WTC11 (cell line): ENCODE data around the gene WDHD1. TPM values are rescaled to one million over a fixed set of nuclear protein-coding genes. Genes with fewer than 3 reads are reported as not detected.

Source experiments
- ATAC-seq: fragments of 200-7000 bp; cut with Tn5 transposase; 2 replicates; pipeline ENCODE4 v1.10.0; 2021; ENCODE audit warnings: mild to moderate bottlenecking, moderate library complexity
- CTCF ChIA-PET: fragments of 300-600 bp; sonication (Branson Sonifier 250); formaldehyde crosslinking; loops from one replicate; lab custom pipeline; 2021; ENCODE audit warnings: antibody characterized with exemption; lab: Charles Lee
- POLR2A ChIA-PET: fragments of 350-600 bp; sonication (Branson Sonifier 250); formaldehyde crosslinking; loops from one replicate; lab custom pipeline; 2021; ENCODE audit warnings: antibody characterized with exemption; lab: Charles Lee
- DNase-seq: peaks from one replicate; pipeline ENCODE4 v3.0.0; 2021; ENCODE audit warnings: low spot score
- H3K27ac Mint-ChIP-seq: 2 replicates; pipeline ENCODE4 v1.8.0; 2021; ENCODE audit warnings: mixed read lengths
- H3K27me3 Mint-ChIP-seq: 2 replicates; pipeline ENCODE4 v1.8.0; 2021; ENCODE audit warnings: low read depth, mild to moderate bottlenecking, moderate library complexity, mixed read lengths
- H3K36me3 Mint-ChIP-seq: 2 replicates; pipeline ENCODE4 v1.8.0; 2021; ENCODE audit warnings: mixed read lengths
- H3K4me1 Mint-ChIP-seq: 2 replicates; pipeline ENCODE4 v1.8.0; 2022; ENCODE audit warnings: mixed read lengths
- H3K4me3 Mint-ChIP-seq: 2 replicates; pipeline ENCODE4 v1.8.0; 2021; ENCODE audit warnings: mild to moderate bottlenecking, moderate library complexity, mixed read lengths
- H3K9me3 Mint-ChIP-seq: 2 replicates; pipeline ENCODE4 v1.8.0; 2021; ENCODE audit warnings: mixed read lengths
- ATF6 ChIP-seq: sonication (generic); formaldehyde crosslinking; IDR thresholded peaks from 2 replicates; pipeline ENCODE4 v1.8.1; 2023; ENCODE audit warnings: mild to moderate bottlenecking, missing genetic modification reagents
- CREB1 ChIP-seq: sonication (generic); formaldehyde crosslinking; IDR thresholded peaks from 2 replicates; pipeline ENCODE4 v1.8.0; 2023; ENCODE audit warnings: mild to moderate bottlenecking, missing genetic modification reagents
- ESRRA ChIP-seq: sonication (generic); formaldehyde crosslinking; IDR thresholded peaks from 2 replicates; pipeline ENCODE4 v1.8.1; 2022; ENCODE audit warnings: mild to moderate bottlenecking, missing genetic modification reagents, borderline replicate concordance
- FOXK1 ChIP-seq: sonication (generic); formaldehyde crosslinking; IDR thresholded peaks from 2 replicates; pipeline ENCODE4 v1.8.0; 2022; ENCODE audit warnings: mild to moderate bottlenecking, moderate library complexity, missing genetic modification reagents
- GABPB1 ChIP-seq: sonication (generic); formaldehyde crosslinking; IDR thresholded peaks from 2 replicates; pipeline ENCODE4 v1.8.1; 2023; ENCODE audit warnings: mild to moderate bottlenecking, missing genetic modification reagents
- HMGA2 ChIP-seq: fragments of 250-450 bp; sonication (Bioruptor Pico); IDR thresholded peaks from 2 replicates; pipeline ENCODE4 v1.4.0; 2021; ENCODE audit warnings: mild to moderate bottlenecking, moderate library complexity
- JUN ChIP-seq: sonication (generic); formaldehyde crosslinking; IDR thresholded peaks from 2 replicates; pipeline ENCODE4 v1.8.0; 2023; ENCODE audit warnings: mild to moderate bottlenecking, missing genetic modification reagents
- MXD4 ChIP-seq: fragments of 250-450 bp; sonication (Bioruptor Pico); IDR thresholded peaks from 2 replicates; pipeline ENCODE4 v1.8.0; 2021; ENCODE audit warnings: mild to moderate bottlenecking, moderate library complexity, borderline replicate concordance
- NFATC4 ChIP-seq: fragments of 250-450 bp; sonication (Bioruptor Pico); IDR thresholded peaks from 2 replicates; pipeline ENCODE4 v1.9.0; 2021; ENCODE audit warnings: mild to moderate bottlenecking
- NFYB ChIP-seq: sonication (generic); formaldehyde crosslinking; conservative IDR thresholded peaks from 2 replicates; pipeline ENCODE4 v1.8.0; 2022; ENCODE audit warnings: low read depth, missing genetic modification reagents
- NR2C2 ChIP-seq: sonication (generic); formaldehyde crosslinking; IDR thresholded peaks from 2 replicates; pipeline ENCODE4 v1.8.0; 2022; ENCODE audit warnings: mild to moderate bottlenecking, missing genetic modification reagents
- NR3C1 ChIP-seq: sonication (generic); formaldehyde crosslinking; conservative IDR thresholded peaks from 2 replicates; pipeline ENCODE4 v1.8.1; 2023; ENCODE audit warnings: low read depth, mild to moderate bottlenecking, missing genetic modification reagents
- RORB ChIP-seq: fragments of 250-450 bp; sonication (Bioruptor Pico); IDR thresholded peaks from 2 replicates; pipeline ENCODE4 v1.9.0; 2021; ENCODE audit warnings: mild to moderate bottlenecking
- SOX15 ChIP-seq: fragments of 250-450 bp; sonication (Bioruptor Pico); IDR thresholded peaks from 2 replicates; pipeline ENCODE4 v1.9.0; 2021; ENCODE audit warnings: mild to moderate bottlenecking
- TP53 ChIP-seq: sonication (generic); formaldehyde crosslinking; IDR thresholded peaks from 2 replicates; pipeline ENCODE4 v1.8.1; 2023; ENCODE audit warnings: mild to moderate bottlenecking, missing genetic modification reagents
- ZNF121 ChIP-seq: sonication (generic); formaldehyde crosslinking; IDR thresholded peaks from 2 replicates; pipeline ENCODE4 v1.8.0; 2023; ENCODE audit warnings: missing genetic modification reagents
- ZNF138 ChIP-seq: sonication (generic); formaldehyde crosslinking; conservative IDR thresholded peaks from 2 replicates; pipeline ENCODE4 v1.8.1; 2022; ENCODE audit warnings: mild to moderate bottlenecking, moderate library complexity, missing genetic modification reagents
- ZNF263 ChIP-seq: sonication (generic); formaldehyde crosslinking; IDR thresholded peaks from 2 replicates; pipeline ENCODE4 v1.8.1; 2022; ENCODE audit warnings: low read depth, mild to moderate bottlenecking, moderate library complexity, missing genetic modification reagents
- ZNF416 ChIP-seq: fragments of 250-450 bp; sonication (Bioruptor Pico); IDR thresholded peaks from 2 replicates; pipeline ENCODE4 v1.9.0; 2021; ENCODE audit warnings: mild to moderate bottlenecking, inconsistent platforms
- ZNF512 ChIP-seq: sonication (generic); formaldehyde crosslinking; IDR thresholded peaks from 2 replicates; pipeline ENCODE4 v1.8.1; 2022; ENCODE audit warnings: missing genetic modification reagents, borderline replicate concordance
- ZNF671 ChIP-seq: fragments of 250-450 bp; sonication (Bioruptor Pico); IDR thresholded peaks from 2 replicates; pipeline ENCODE4 v1.8.0; 2021; ENCODE audit warnings: mild to moderate bottlenecking
- total RNA-seq: library from RNA; stranded (reverse); gene quantifications from 3 replicates; pipeline ENCODE4 v1.2.3, GENCODE V29; 2021
- TF ChIP-seq, protein P1 (sequence below): sonication (generic); formaldehyde crosslinking; IDR thresholded peaks from 2 replicates; pipeline ENCODE4 v1.8.0; 2022; ENCODE audit warnings: mild to moderate bottlenecking, missing genetic modification reagents
- TF ChIP-seq, protein P2 (sequence below): fragments of 250-450 bp; sonication (Bioruptor Pico); IDR thresholded peaks from 2 replicates; pipeline ENCODE4 v1.9.0; 2021; ENCODE audit warnings: mild to moderate bottlenecking, borderline replicate concordance
- TF ChIP-seq, protein P3 (sequence below): fragments of 250-450 bp; sonication (Bioruptor Pico); IDR thresholded peaks from 2 replicates; pipeline ENCODE4 v2.1.2; 2022; ENCODE audit warnings: mild to moderate bottlenecking, moderate library complexity

The WDHD1 gene
- total RNA-seq, 1 experiment from 2014 or later: 76.1 TPM

GRCh38 chr14:55057919-55058318 is 31.0 kb upstream of the WDHD1 start (continued):
- no peak for TF ChIP-seq ESRRA (CRISPR knock-in tag)
- no peak for TF ChIP-seq NFYB (CRISPR knock-in tag)
- TF ChIP-seq CREB1 (CRISPR knock-in tag): no peak
- no peak for TF ChIP-seq ZNF263 (CRISPR knock-in tag)
- TF ChIP-seq, protein P1, sequence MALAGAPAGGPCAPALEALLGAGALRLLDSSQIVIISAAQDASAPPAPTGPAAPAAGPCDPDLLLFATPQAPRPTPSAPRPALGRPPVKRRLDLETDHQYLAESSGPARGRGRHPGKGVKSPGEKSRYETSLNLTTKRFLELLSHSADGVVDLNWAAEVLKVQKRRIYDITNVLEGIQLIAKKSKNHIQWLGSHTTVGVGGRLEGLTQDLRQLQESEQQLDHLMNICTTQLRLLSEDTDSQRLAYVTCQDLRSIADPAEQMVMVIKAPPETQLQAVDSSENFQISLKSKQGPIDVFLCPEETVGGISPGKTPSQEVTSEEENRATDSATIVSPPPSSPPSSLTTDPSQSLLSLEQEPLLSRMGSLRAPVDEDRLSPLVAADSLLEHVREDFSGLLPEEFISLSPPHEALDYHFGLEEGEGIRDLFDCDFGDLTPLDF (CRISPR knock-in tag): no peak
- TF ChIP-seq HMGA2 (CRISPR knock-in tag): no peak
- no peak for TF ChIP-seq ZNF138 (CRISPR knock-in tag)
- TF ChIP-seq ZNF671 (CRISPR knock-in tag): no peak

GRCh38 chr14:55054098-55054497 is 27.2 kb upstream of the WDHD1 start:
- Mint-ChIP-seq H3K36me3 (peaks cover 16% of the 10 kb centered on the region), H3K27ac (no peak overlapping the region), H3K27me3 (no peaks in the 10 kb centered on the region), H3K9me3 (no peaks in the 10 kb centered on the region), H3K4me3 (no peak overlapping the region; the same call in 1 of the 2 replicates), H3K4me1 (peaks cover 30% of the 10 kb centered on the region)
- no peak for TF ChIP-seq ATF6
- no peak for TF ChIP-seq ZNF263 (CRISPR knock-in tag)
- no peak for TF ChIP-seq ZNF416 (CRISPR knock-in tag)
- TF ChIP-seq NFATC4 (CRISPR knock-in tag): no peak
- TF ChIP-seq ZNF671 (CRISPR knock-in tag): no peak
- TF ChIP-seq SOX15: no peak
- TF ChIP-seq, protein P2, sequence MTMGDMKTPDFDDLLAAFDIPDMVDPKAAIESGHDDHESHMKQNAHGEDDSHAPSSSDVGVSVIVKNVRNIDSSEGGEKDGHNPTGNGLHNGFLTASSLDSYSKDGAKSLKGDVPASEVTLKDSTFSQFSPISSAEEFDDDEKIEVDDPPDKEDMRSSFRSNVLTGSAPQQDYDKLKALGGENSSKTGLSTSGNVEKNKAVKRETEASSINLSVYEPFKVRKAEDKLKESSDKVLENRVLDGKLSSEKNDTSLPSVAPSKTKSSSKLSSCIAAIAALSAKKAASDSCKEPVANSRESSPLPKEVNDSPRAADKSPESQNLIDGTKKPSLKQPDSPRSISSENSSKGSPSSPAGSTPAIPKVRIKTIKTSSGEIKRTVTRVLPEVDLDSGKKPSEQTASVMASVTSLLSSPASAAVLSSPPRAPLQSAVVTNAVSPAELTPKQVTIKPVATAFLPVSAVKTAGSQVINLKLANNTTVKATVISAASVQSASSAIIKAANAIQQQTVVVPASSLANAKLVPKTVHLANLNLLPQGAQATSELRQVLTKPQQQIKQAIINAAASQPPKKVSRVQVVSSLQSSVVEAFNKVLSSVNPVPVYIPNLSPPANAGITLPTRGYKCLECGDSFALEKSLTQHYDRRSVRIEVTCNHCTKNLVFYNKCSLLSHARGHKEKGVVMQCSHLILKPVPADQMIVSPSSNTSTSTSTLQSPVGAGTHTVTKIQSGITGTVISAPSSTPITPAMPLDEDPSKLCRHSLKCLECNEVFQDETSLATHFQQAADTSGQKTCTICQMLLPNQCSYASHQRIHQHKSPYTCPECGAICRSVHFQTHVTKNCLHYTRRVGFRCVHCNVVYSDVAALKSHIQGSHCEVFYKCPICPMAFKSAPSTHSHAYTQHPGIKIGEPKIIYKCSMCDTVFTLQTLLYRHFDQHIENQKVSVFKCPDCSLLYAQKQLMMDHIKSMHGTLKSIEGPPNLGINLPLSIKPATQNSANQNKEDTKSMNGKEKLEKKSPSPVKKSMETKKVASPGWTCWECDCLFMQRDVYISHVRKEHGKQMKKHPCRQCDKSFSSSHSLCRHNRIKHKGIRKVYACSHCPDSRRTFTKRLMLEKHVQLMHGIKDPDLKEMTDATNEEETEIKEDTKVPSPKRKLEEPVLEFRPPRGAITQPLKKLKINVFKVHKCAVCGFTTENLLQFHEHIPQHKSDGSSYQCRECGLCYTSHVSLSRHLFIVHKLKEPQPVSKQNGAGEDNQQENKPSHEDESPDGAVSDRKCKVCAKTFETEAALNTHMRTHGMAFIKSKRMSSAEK (CRISPR knock-in tag): no peak
- CTCF ChIA-PET: no interaction called here
- POLR2A ChIA-PET: interaction anchor here (0.6 to 0.9 kb wide), 3 partner anchors 22 to 219 kb away, joined by 3 to 9 read pairs (median 4); partner anchors contain the start of genes SOCS4 and WDHD1
- ATAC-seq (no peak), DNase-seq (no peak)

- Mint-ChIP-seq H3K27ac (peak overlapping the region; percentile 98), H3K36me3 (peaks cover 16% of the 10 kb centered on the region), H3K4me1 (peaks cover 30% of the 10 kb centered on the region), H3K9me3 (no peaks in the 10 kb centered on the region), H3K27me3 (no peaks in the 10 kb centered on the region), H3K4me3 (peak overlapping the region; percentile 93)
- no peak for DNase-seq
- CTCF ChIA-PET: interaction anchor here (3.1 kb wide), 1 partner anchor 50 kb away, joined by 12 read pairs; no protein-coding TSS in a partner anchor
- no peak for ATAC-seq
- POLR2A ChIA-PET: interaction anchor here (0.6 to 3.1 kb wide), 2 partner anchors 27 to 219 kb away, joined by 3 to 44 read pairs; partner anchors contain the start of genes SOCS4 and WDHD1
- TF ChIP-seq RORB (CRISPR knock-in tag) (no peak), ZNF512 (CRISPR knock-in tag) (no peak), ZNF416 (CRISPR knock-in tag) (no peak), TP53 (no peak), ZNF121 (CRISPR knock-in tag) (no peak), NR2C2 (CRISPR knock-in tag) (no peak), FOXK1 (CRISPR knock-in tag) (no peak), JUN (no peak), GABPB1 (CRISPR knock-in tag) (no peak), NR3C1 (CRISPR knock-in tag) (no peak), MXD4 (CRISPR knock-in tag) (no peak), HMGA2 (CRISPR knock-in tag) (no peak)
- TF ChIP-seq, protein P3, sequence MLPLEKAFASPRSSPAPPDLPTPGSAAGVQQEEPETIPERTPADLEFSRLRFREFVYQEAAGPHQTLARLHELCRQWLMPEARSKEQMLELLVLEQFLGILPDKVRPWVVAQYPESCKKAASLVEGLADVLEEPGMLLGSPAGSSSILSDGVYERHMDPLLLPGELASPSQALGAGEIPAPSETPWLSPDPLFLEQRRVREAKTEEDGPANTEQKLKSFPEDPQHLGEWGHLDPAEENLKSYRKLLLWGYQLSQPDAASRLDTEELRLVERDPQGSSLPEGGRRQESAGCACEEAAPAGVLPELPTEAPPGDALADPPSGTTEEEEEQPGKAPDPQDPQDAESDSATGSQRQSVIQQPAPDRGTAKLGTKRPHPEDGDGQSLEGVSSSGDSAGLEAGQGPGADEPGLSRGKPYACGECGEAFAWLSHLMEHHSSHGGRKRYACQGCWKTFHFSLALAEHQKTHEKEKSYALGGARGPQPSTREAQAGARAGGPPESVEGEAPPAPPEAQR (CRISPR knock-in tag): no peak
Measured at GRCh38 chr14:55053500-55053899, 26.6 kb upstream of the WDHD1 start.
